Dedifferentiated amniotic fluid mesenchymal stem cell (primary cell): ENCODE results near the gene SEZ6.
A peak's percentile ranks its signal among the peaks of the same experiment; 100 is the strongest.

Source experiments
- DNase-seq: peaks from one replicate; pipeline ENCODE4 v3.0.0-alpha.2; 2016; ENCODE audit errors: extremely low spot score

The SEZ6 gene

DNA sequence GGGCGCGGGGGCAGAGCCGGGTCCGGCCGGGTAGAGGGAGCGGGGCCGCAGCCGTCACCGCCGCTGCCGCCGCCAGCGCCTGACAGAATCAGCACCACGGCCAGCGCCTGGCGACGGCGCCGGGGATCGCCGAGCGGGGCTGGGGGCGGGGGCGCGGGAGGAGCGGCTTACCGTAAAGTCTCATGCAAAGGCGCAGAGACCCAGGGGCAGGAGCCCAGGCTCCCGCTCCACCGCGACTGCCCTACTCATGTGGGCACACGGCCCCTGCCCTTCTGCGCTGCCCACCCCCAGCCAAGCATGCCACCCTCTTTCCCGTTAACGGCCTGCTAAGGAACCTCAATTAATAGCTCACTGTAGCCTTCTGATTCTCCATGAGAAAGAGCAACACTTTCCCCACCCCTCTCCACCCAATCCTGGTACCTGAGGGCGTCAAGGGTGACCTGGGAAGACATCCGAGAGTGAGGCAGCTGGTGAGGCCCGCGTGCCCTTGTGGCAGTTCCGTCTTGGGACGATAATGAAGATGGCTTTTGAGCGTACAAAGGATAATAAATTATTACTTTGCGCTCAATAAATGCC is at the start of gene SEZ6:
Gene SEZ6 (minus strand): TSS at position 98 of the 576 bp plus-strand sequence. CDS start 164 bp downstream, outside the sequence.
- DNase-seq, result no peak

DNA sequence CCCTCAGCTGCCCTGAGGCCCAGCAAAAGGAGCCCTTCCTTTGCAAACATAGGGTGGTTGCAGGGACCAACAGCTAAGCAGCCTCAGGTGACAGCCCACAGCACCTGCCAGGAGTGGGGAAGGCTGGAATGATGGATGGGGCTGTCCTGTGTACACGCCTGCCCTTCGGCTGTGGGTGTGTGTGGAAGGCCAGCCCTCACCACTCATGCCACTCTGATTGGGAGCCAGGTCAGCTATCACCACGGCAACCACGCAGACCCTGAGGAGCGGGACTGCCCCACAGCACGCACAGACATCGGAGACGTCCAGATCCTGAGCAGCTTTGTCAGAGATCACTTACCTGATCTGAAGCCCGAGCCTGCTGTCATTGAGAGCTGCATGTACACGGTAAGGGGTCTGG is 49.0 kb upstream of the SEZ6 start:
- no peak for DNase-seq

DNA sequence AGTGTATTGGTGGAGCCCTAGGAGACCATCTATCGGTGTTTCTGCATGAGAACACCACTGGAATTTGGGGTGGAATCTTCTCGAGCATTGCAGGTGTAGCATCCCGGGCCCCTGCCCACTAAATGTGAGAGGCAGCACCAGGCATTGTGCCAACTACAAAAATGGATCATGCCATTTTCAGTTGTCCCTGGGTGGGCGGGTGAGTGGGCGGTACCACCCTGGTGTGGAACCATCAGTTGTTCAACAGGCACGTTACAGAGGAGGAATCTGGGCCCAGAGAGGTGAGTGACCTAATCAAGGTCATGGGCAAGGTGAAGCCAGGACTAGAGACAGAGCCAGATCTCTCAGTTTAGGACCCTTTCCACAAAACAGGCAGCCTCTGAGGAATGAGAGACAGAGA is 45.9 kb upstream of the SEZ6 start:
- no peak for DNase-seq

DNA sequence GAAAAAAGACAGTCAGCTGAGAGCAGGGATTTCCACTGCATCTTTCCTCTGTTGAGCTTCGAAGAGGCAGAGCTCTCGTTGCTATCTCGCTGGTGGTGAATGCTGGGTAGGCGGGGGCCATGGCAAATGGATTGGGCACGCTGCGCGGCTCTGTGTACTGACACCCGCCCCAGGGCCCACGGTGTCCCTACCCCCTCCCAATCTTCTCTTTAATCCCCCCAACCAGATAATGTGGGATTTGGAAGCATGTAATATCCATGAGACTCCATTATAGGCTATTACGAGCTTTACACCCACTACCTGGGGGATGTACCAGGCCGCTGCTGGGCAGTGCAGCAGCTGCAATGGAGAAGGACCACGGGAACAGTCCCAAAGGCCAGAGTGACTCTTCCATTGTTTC is 45.4 kb upstream of the SEZ6 start:
- no peak for DNase-seq

DNA sequence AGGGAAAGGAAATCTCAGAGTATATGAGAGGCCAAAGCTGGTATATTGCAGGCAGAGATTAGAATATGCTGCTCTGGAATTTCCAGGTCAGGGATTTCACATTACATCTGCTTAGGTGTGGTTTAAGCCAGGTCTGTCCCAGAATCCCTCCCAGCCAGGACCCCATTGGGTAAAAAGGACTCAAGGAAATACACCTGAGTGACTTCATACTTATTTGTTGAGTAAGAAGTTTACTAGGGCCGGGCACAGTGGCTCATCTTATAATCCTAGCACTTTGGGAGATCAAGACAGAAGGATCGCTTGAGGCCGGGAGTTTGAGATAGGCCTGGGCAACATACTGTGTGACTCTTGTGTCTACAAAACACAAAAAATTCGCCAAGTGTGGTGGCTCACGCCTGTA is 44.3 kb upstream of the SEZ6 start:
- no peak for DNase-seq

DNA sequence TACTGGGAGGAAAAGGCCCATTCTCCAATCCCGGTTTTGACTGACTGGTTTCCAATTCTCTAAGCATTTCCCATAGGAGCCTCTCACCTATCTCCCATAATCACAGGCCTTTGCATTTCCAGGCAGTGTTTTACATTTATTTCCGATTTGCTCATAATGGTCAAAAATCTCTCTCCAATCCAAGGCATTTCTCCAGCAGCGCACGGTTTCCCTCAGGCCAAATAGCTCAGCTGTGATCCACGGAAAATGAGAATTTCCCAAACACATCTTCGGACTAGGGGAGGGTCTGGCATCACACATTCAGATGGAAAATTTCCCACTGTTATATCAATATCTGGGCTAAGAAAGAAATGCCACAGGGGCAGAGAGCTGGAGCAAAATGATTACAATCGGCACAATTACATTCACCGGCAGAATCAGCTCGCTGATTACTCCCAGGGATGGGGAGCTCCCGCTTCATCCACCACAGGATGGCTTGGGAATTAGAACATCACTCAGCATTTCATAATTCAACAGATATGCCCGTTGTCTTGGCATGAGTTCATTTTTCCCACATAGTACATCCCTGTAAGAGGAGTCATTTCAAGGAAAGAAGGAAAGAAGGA is 43.8 kb upstream of the SEZ6 start:
- DNase-seq, result no peak

- DNase-seq, result no peak
Observed at GRCh38 chr17:29048440-29049368, 42.9 kb upstream of the SEZ6 start.

GRCh38 chr17:29046473-29046839 is 40.6 kb upstream of the SEZ6 start:
- no peak for DNase-seq

DNA sequence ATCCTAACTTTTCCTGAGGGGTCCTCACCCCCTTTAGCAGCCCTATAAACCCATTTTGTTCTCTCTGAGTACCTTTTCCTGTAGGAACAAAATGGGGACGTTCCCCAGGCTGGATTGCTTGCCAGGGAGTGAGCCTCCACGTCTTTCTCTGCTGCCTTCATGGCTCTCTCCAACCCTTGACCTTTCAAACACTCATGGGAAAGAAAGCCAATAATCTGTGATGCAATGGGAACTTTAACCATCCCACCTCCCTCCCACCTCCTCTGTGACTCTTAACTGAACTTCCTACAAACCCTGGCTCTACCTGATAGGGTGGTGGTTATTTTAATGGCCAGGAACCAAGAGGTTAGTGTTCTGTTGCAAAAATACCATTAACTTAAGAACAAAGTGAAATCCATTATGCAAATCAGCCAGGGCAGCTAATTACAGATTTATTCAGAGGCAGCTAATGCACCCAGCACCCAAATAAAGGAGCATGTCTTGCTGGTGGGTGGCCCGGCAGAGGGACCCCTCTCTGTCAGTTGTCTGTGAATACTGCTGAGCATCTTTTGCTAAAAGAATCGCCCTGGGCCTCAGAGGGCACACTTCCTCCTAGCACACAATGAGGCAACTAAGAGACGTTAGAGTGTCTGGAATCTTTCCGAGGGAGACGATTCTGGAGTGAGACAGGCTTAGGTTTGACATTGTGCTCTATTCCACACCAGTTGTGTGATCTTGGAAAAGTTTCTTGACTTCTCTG is 40.1 kb upstream of the SEZ6 start:
- no peak for DNase-seq

- DNase-seq, result no peak
Observed at GRCh38 chr17:29045026-29045425, 39.2 kb upstream of the SEZ6 start.

GRCh38 chr17:29043539-29044145 is 37.8 kb upstream of the SEZ6 start:
- DNase-seq, result no peak

- DNase-seq, result no peak
Observed at GRCh38 chr17:29042679-29043538, 37.1 kb upstream of the SEZ6 start, which contains the start of gene PIPOX. Gene PIPOX, plus strand, starts transcription at chr17:29043141. Its CDS starts 85 bp downstream, at chr17:29043226.

DNA sequence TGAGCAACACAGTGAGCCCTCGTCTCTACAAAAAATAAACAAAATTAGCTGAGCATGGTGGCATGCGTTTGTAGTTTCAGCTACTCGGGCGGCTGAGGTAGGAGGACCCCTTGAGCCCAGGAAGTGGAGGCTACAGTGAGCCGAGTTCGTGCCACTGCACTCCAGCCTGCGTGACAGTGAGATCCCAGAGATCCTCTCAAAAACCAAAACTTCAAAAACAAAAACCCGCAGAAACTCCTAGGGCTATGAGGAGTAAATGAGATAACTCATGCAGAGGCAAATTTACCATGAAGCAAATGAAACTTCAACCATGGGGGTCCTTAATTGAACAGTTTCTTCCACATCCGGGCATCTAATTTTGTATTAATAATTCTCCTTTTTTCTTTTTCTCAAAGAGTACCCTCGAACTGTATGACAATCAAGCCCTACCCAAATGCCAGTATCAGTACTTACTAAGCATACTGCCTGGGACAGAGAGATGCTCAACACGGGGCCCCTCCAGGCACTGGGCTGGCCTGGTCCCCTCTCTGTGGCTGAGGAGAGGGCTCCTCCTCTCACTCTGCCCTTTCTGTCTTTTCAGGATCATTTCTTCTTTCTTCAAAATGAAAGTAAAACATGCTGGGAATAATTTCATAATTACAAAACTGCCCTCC is 36.3 kb upstream of the SEZ6 start:
- no peak for DNase-seq

GRCh38 chr17:29041571-29041970 is 35.7 kb upstream of the SEZ6 start:
- no peak for DNase-seq

- DNase-seq, result no peak
Observed at GRCh38 chr17:29041091-29041490, 35.3 kb upstream of the SEZ6 start.

GRCh38 chr17:29039764-29040598 is 34.1 kb upstream of the SEZ6 start:
- peak; percentile 87 for DNase-seq

GRCh38 chr17:29038085-29038795 is 32.4 kb upstream of the SEZ6 start:
- DNase-seq, result no peak

DNA sequence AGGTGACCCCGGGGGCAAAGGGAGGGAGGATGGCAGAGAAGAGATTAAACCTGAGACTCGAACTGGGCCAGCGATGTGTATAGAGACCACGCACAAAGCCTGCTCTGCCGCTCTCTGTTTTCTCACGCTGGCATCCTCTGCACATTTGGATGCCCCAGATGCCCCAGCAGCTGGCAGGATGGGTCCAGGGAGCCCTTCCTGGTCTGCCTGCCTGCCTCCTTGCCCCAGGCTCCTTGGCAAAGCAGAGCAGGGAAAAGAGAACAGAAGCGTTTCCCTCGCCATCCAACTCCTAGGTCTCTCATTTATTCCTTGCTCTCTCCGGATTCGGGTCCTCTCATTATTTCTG is 31.9 kb upstream of the SEZ6 start:
- DNase-seq, result no peak

DNA sequence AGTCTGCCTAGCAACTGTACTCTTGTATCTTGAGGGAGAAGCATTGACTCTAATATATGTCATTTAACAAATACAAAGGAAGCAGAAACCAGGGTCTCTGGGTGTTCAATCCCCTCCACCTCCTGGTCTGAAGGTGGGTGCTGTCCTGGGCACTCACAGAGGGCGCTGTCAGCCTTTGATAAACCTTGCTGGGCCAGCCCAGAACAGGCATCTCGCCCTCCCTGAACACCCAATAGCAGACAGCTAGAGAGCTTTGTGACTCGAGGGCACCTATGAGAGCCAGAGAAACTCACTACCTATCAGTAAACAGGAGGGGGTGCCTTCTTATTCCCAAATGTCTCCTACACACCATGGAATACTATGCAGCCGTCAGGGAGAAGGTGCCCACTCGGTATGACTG is 30.8 kb upstream of the SEZ6 start:
- DNase-seq, result no peak
